Endodermal cell (in vitro differentiated cells): Measurements from ENCODE around the gene MRPS18B. TPM values are rescaled to one million over a fixed set of nuclear protein-coding genes. Genes with fewer than 3 reads are reported as not detected.

Experiments
- DNase-seq: peaks from one replicate; pipeline ENCODE4 v3.0.0-alpha.2; 2017
- H3K27ac ChIP-seq: 2 replicates; pipeline ENCODE4 v1.5.1; 2013; ENCODE audit warnings: mild to moderate bottlenecking, low read depth, low read length, moderate library complexity
- H3K27me3 ChIP-seq: 2 replicates; pipeline ENCODE4 v1.6.1; 2013; ENCODE audit warnings: mild to moderate bottlenecking, low read length, moderate library complexity; ENCODE audit not compliant: insufficient read depth, control insufficient read depth, poor library complexity, severe bottlenecking
- H3K36me3 ChIP-seq: 2 replicates; pipeline ENCODE4 v1.7.0; 2013; ENCODE audit warnings: mild to moderate bottlenecking, low read length, moderate library complexity; ENCODE audit not compliant: control insufficient read depth, insufficient read depth
- H3K4me1 ChIP-seq: one replicate; pipeline ENCODE4 v1.7.0; 2013; ENCODE audit warnings: low read length; ENCODE audit not compliant: control insufficient read depth, insufficient read depth
- H3K4me3 ChIP-seq: 2 replicates; pipeline ENCODE4 v1.5.1; 2013; ENCODE audit warnings: mild to moderate bottlenecking, low read length, moderate library complexity
- H3K9ac ChIP-seq: 2 replicates; pipeline ENCODE4 v1.6.1; 2013; ENCODE audit warnings: mild to moderate bottlenecking, low read length, moderate library complexity; ENCODE audit not compliant: poor library complexity, severe bottlenecking; ENCODE audit errors: extremely low read depth
- H3K9me3 ChIP-seq: 2 replicates; pipeline ENCODE4 v1.6.1; 2013; ENCODE audit warnings: mild to moderate bottlenecking, low read length, moderate library complexity; ENCODE audit not compliant: control insufficient read depth
- H3K27ac Mint-ChIP-seq: 2 replicates; pipeline ENCODE4 v1.8.0; 2020; ENCODE audit warnings: mixed read lengths
- H3K27me3 Mint-ChIP-seq: 2 replicates; pipeline ENCODE4 v1.8.0; 2021; ENCODE audit warnings: mild to moderate bottlenecking, mixed read lengths; ENCODE audit not compliant: insufficient read depth
- H3K36me3 Mint-ChIP-seq: 2 replicates; pipeline ENCODE4 v1.8.0; 2020; ENCODE audit warnings: low read depth, mixed read lengths
- H3K4me1 Mint-ChIP-seq: 2 replicates; pipeline ENCODE4 v1.8.0; 2020; ENCODE audit warnings: mixed read lengths
- H3K4me3 Mint-ChIP-seq: 2 replicates; pipeline ENCODE4 v1.8.0; 2020; ENCODE audit warnings: mild to moderate bottlenecking, moderate library complexity, mixed read lengths
- H3K9me3 Mint-ChIP-seq: 2 replicates; pipeline ENCODE4 v1.8.0; 2020; ENCODE audit warnings: mild to moderate bottlenecking, mixed read lengths
- CTCF ChIP-seq: fragments of 200-600 bp; sonication (generic); conservative IDR thresholded peaks from 2 replicates; pipeline ENCODE4 v1.5.0; 2021; ENCODE audit warnings: antibody characterized with exemption, mild to moderate bottlenecking
- WGBS, 2 experiments: methylation state at CpG; one replicate each; pipeline versions ENCODE4 v1.1.5 to v1.1.7; 2013; ENCODE audit warnings: missing lambda C conversion rate in 2 of 2, mixed read lengths in 1 of 2; ENCODE audit not compliant: insufficient coverage in 1 of 2, insufficient read length in 1 of 2; 5-methylcytosine and 5-hydroxymethylcytosine counted together
- total RNA-seq, 2 donors: library from RNA; stranded (reverse); fragmentation: NEBNext Ultra II Directional in 1 of 2; extraction: Animal tissue kit (Norgen Biotek cat#: 25700) in 1 of 2; gene quantifications; 2 replicates in 1 of 2; 3 replicates in 1 of 2; pipeline ENCODE4 v1.2.1, GENCODE V29; 2021

MRPS18B gene
- total RNA-seq, 2 donors from 2014 or later: 37.6 to 39.7 TPM

GRCh38 chr6:30583921-30584320 is 33.7 kb upstream of the MRPS18B start:
- Histone ChIP-seq H3K27me3 (no peaks in the 10 kb centered on the region), H3K9ac (no peak overlapping the region), H3K4me1 (no peaks in the 10 kb centered on the region), H3K9me3 (no peaks in the 10 kb centered on the region), H3K36me3 (peaks cover 89% of the 10 kb centered on the region), H3K27ac (no peak overlapping the region), H3K4me3 (no peak overlapping the region)
- 92 to 93% methylated on average over 5 of the region's 5 CpGs for WGBS, 2 experiments
- Mint-ChIP-seq H3K9me3 (no peaks in the 10 kb centered on the region), H3K27ac (no peak overlapping the region), H3K36me3 (peaks cover 86% of the 10 kb centered on the region), H3K4me1 (no peaks in the 10 kb centered on the region), H3K4me3 (no peak overlapping the region), H3K27me3 (no peaks in the 10 kb centered on the region)
- TF ChIP-seq CTCF: no peak
- no peak for DNase-seq

- Histone ChIP-seq H3K4me1 (no peaks in the 10 kb centered on the region), H3K4me3 (no peak overlapping the region), H3K27ac (no peak overlapping the region), H3K36me3 (peaks cover 87% of the 10 kb centered on the region), H3K27me3 (no peaks in the 10 kb centered on the region), H3K9ac (no peak overlapping the region), H3K9me3 (no peaks in the 10 kb centered on the region)
- H3K36me3 Mint-ChIP-seq: peaks cover 81% of the 10 kb centered on the region
- TF ChIP-seq CTCF: no peak
- H3K4me3 Mint-ChIP-seq: no peak overlapping the region
- H3K4me1 Mint-ChIP-seq: no peaks in the 10 kb centered on the region
- WGBS, 2 experiments: 95 to 97% methylated on average over 10 to 15 of the region's 15 CpGs
- no peaks in the 10 kb centered on the region for H3K27me3 Mint-ChIP-seq
- H3K27ac Mint-ChIP-seq: peak overlapping the region; percentile 18
- no peak for DNase-seq
- no peaks in the 10 kb centered on the region for H3K9me3 Mint-ChIP-seq
Observed at GRCh38 chr6:30589754-30590358, 27.8 kb upstream of the MRPS18B start.

- no peaks in the 10 kb centered on the region for H3K9me3 ChIP-seq
- no peak for TF ChIP-seq CTCF
- no peak overlapping the region for H3K4me3 Mint-ChIP-seq
- DNase-seq: no peak
- no peak overlapping the region for H3K9ac ChIP-seq
- H3K27me3 ChIP-seq: no peaks in the 10 kb centered on the region
- no peaks in the 10 kb centered on the region for H3K4me1 ChIP-seq
- H3K27me3 Mint-ChIP-seq: no peaks in the 10 kb centered on the region
- no peak overlapping the region for H3K4me3 ChIP-seq
- H3K27ac ChIP-seq: no peak overlapping the region
- H3K9me3 Mint-ChIP-seq: no peaks in the 10 kb centered on the region
- no peaks in the 10 kb centered on the region for H3K4me1 Mint-ChIP-seq
- H3K27ac Mint-ChIP-seq: peak overlapping the region; percentile 18
- peaks cover 85% of the 10 kb centered on the region for H3K36me3 ChIP-seq
- 96 to 97% methylated on average over 7 to 8 of the region's 8 CpGs for WGBS, 2 experiments
- peaks cover 78% of the 10 kb centered on the region for H3K36me3 Mint-ChIP-seq
Observed at GRCh38 chr6:30590509-30590908, 27.1 kb upstream of the MRPS18B start.
